Body of pancreas (tissue), 4 donors: ENCODE data around the gene FREM1. TPM values are rescaled to one million over a fixed set of nuclear protein-coding genes. Genes with fewer than 3 reads are reported as not detected.

Experiments
- ATAC-seq: fragments of 150-250 bp; one replicate; pipeline ENCODE4 v1.9.1; 2016
- DNase-seq, 4 donors: peaks; one replicate each; pipeline ENCODE4 v3.0.0-alpha.2; 2019
- H3K27ac ChIP-seq, 4 donors: fragments of 200-600 bp; sonication (generic); 1 replicate in 3 of 4; 2 replicates in 1 of 4; pipeline versions ENCODE4 v1.5.1 to v1.6.1; 2016 to 2019; ENCODE audit warnings: mild to moderate bottlenecking in 1 of 4, mixed read lengths in 1 of 4, moderate library complexity in 1 of 4
- H3K27me3 ChIP-seq, 2 donors: fragments of 200-600 bp; sonication (generic); one replicate each; pipeline ENCODE4 v1.6.0; 2016; ENCODE audit warnings: mild to moderate bottlenecking in 1 of 2
- H3K36me3 ChIP-seq, 2 donors: fragments of 200-600 bp; sonication (generic); replicated peaks in 1 of 2; 2 replicates each; pipeline ENCODE4 v1.5.1; 2016; ENCODE audit warnings: low read depth in 2 of 2; ENCODE audit not compliant: insufficient read depth in 1 of 2
- H3K4me1 ChIP-seq: fragments of 200-600 bp; sonication (generic); one replicate; pipeline ENCODE4 v1.6.0; 2016
- H3K4me3 ChIP-seq, 2 donors: fragments of 200-600 bp; sonication (generic); 1 replicate in 1 of 2; 2 replicates in 1 of 2; pipeline ENCODE4 v1.5.1; 2016 to 2019
- H3K9me3 ChIP-seq, 3 donors: fragments of 200-600 bp; sonication (generic); 1 replicate in 2 of 3; 2 replicates in 1 of 3; pipeline ENCODE4 v1.5.1; 2016
- CTCF ChIP-seq, 7 experiments: fragments of 450-650 bp in 4 of 7; fragments of 200-600 bp in 3 of 7; sonication (generic) in 3 of 7; IDR thresholded peaks; one replicate each; pipeline ENCODE4 v1.5.1; 2016 to 2019; ENCODE audit warnings: antibody characterized with exemption in 7 of 7
- POLR2A ChIP-seq, 3 donors: fragments of 450-650 bp; IDR thresholded peaks; one replicate each; pipeline ENCODE4 v1.6.1; 2016; ENCODE audit warnings: antibody characterized with exemption in 3 of 3, mild to moderate bottlenecking in 2 of 3
- WGBS, 2 donors: methylation state at CpG; one replicate each; pipeline ENCODE4 v1.1.5; 2017; 5-methylcytosine and 5-hydroxymethylcytosine counted together
- intact Hi-C: fragments of 100-400 bp; cut with DNase I; formaldehyde crosslinking; loops from one replicate; pipeline ENCODE4 v1.15.1; 2023
- total RNA-seq, 2 donors: library from RNA; depleted of rRNA; stranded (reverse); fragments of >200 nt; gene quantifications; one replicate each; pipeline ENCODE4 v1.1.0, GENCODE V29; 2016

The FREM1 gene
- total RNA-seq, 2 donors from 2014 or later: 9.1 to 19.1 TPM

GRCh38 chr9:14715102-14715501, 195.1 kb downstream of the FREM1 start:
- H3K36me3 ChIP-seq: no peaks in the 10 kb centered on the region
- ATAC-seq (no peak), DNase-seq (no peak)
- H3K4me3 ChIP-seq: no peak overlapping the region
- H3K9me3 ChIP-seq: no peaks in the 10 kb centered on the region
- no peaks in the 10 kb centered on the region for H3K4me1 ChIP-seq
- intact Hi-C loops: no loop called here
- TF ChIP-seq POLR2A (IDR thresholded peaks at IDR 0.05) (no peak), CTCF (IDR thresholded peaks at IDR 0.05) (no peak)
- 83 to 85% methylated on average over 4 of the region's 4 CpGs for WGBS, 2 donors
- no peak overlapping the region for H3K27ac ChIP-seq
- no peaks in the 10 kb centered on the region for H3K27me3 ChIP-seq

GRCh38 chr9:14713187-14713767, 197.0 kb downstream of the FREM1 start:
- no peaks in the 10 kb centered on the region for H3K27me3 ChIP-seq
- 72 to 81% methylated on average over 3 of the region's 3 CpGs for WGBS, 2 donors

GRCh38 chr9:14710804-14711203, 199.4 kb downstream of the FREM1 start:
- no peak overlapping the region for H3K27ac ChIP-seq
- ATAC-seq: no peak
- no peaks in the 10 kb centered on the region for H3K4me1 ChIP-seq
- no peaks in the 10 kb centered on the region for H3K36me3 ChIP-seq
- H3K9me3 ChIP-seq: no peaks in the 10 kb centered on the region
- H3K27me3 ChIP-seq: no peaks in the 10 kb centered on the region
- H3K4me3 ChIP-seq: no peak overlapping the region
- no peak for TF ChIP-seq POLR2A (IDR thresholded peaks at IDR 0.05)
- TF ChIP-seq CTCF (IDR thresholded peaks at IDR 0.05): no peak
- DNase-seq: no peak
- intact Hi-C loops: no loop called here

More at GRCh38 chr9:14713187-14713767, 197.0 kb downstream of the FREM1 start:
- H3K27ac ChIP-seq: no peak overlapping the region
- H3K4me3 ChIP-seq: no peak overlapping the region
- ATAC-seq (no peak), DNase-seq (no peak)
- H3K4me1 ChIP-seq: no peaks in the 10 kb centered on the region
- intact Hi-C loops: no loop called here
- no peaks in the 10 kb centered on the region for H3K9me3 ChIP-seq
- TF ChIP-seq POLR2A (IDR thresholded peaks at IDR 0.05): no peak
- no peak for TF ChIP-seq CTCF (IDR thresholded peaks at IDR 0.05)
- H3K36me3 ChIP-seq: no peaks in the 10 kb centered on the region

- TF ChIP-seq POLR2A (IDR thresholded peaks at IDR 0.05) (no peak), CTCF (IDR thresholded peaks at IDR 0.05) (no peak)
- no peaks in the 10 kb centered on the region for H3K9me3 ChIP-seq
- no peak for DNase-seq
- H3K36me3 ChIP-seq: no peaks in the 10 kb centered on the region
- no peaks in the 10 kb centered on the region for H3K4me1 ChIP-seq
- H3K27me3 ChIP-seq: no peaks in the 10 kb centered on the region
- no peak overlapping the region for H3K27ac ChIP-seq
- H3K4me3 ChIP-seq: no peak overlapping the region
- no peak for ATAC-seq
- intact Hi-C loops: no loop called here
- 83 to 94% methylated on average over 5 of the region's 5 CpGs for WGBS, 2 donors
These were observed 203.6 kb downstream of the FREM1 start for GRCh38 chr9:14706530-14707140.

- no peaks in the 10 kb centered on the region for H3K36me3 ChIP-seq
- no peak for DNase-seq
- no peaks in the 10 kb centered on the region for H3K9me3 ChIP-seq
- no peak for TF ChIP-seq CTCF (IDR thresholded peaks at IDR 0.05)
- no peak for TF ChIP-seq POLR2A (IDR thresholded peaks at IDR 0.05)
- H3K27ac ChIP-seq: no peak overlapping the region
- H3K27me3 ChIP-seq: no peaks in the 10 kb centered on the region
- intact Hi-C loops: no loop called here
- no peak for ATAC-seq
- H3K4me3 ChIP-seq: no peak overlapping the region
- no peaks in the 10 kb centered on the region for H3K4me1 ChIP-seq
These were observed 205.1 kb downstream of the FREM1 start for GRCh38 chr9:14705079-14705478.
